ENCODE data around the gene AEBP2.

DNA sequence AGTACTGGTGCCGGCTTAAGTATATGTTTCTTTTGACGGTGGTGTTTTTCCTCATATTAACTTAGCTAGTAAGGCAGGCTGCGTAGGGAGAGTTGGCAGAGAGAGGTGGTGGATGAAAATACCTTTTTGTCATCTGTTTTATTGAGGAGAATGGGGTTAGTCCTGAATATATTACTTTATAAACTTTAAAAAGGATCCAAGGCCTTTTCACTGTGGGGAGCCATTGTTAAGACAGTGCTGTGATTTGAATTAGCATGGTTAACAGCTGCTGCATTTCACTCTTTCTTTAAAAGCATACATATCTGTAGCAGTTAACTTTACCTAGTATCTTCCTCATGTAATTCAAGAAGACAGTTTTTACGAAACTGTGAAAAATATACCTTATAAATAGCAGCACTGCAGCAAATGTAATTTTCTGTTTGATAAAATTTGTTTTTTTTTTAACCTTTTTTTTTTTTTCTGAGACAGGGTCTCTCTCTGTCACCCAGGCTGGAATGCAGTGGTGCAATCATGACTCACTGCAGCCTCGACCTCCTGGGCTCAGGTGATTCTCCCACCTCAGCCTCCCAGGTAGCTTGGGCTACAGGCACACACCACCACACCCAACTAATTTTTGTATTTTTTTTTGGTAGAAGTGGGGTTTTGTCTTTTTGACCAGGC lies 57.1 kb downstream of the AEBP2 start:
- TF ChIP-seq, protein P1, sequence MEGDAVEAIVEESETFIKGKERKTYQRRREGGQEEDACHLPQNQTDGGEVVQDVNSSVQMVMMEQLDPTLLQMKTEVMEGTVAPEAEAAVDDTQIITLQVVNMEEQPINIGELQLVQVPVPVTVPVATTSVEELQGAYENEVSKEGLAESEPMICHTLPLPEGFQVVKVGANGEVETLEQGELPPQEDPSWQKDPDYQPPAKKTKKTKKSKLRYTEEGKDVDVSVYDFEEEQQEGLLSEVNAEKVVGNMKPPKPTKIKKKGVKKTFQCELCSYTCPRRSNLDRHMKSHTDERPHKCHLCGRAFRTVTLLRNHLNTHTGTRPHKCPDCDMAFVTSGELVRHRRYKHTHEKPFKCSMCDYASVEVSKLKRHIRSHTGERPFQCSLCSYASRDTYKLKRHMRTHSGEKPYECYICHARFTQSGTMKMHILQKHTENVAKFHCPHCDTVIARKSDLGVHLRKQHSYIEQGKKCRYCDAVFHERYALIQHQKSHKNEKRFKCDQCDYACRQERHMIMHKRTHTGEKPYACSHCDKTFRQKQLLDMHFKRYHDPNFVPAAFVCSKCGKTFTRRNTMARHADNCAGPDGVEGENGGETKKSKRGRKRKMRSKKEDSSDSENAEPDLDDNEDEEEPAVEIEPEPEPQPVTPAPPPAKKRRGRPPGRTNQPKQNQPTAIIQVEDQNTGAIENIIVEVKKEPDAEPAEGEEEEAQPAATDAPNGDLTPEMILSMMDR (IDR thresholded peaks at IDR 0.05), result no peak
- TF ChIP-seq POLR2A (IDR thresholded peaks at IDR 0.05), result no peak
- TF ChIP-seq EP300 (IDR thresholded peaks at IDR 0.05), result no peak
